Progenitor cell of endocrine pancreas (in vitro differentiated cells): ENCODE data around the gene SLC40A1. TPM values are rescaled to one million over a fixed set of nuclear protein-coding genes. Genes with fewer than 3 reads are reported as not detected.

Experiments used
- DNase-seq: peaks from one replicate; pipeline ENCODE4 v3.0.0; 2021; ENCODE audit warnings: low spot score; ENCODE audit not compliant: unreplicated experiment
- H3K27ac Mint-ChIP-seq: 2 replicates; pipeline ENCODE4 v1.8.0; 2021; ENCODE audit warnings: mild to moderate bottlenecking, moderate library complexity, mixed read lengths
- H3K27me3 Mint-ChIP-seq: 2 replicates; pipeline ENCODE4 v1.8.0; 2021; ENCODE audit warnings: mixed read lengths
- H3K36me3 Mint-ChIP-seq: 2 replicates; pipeline ENCODE4 v1.8.0; 2022; ENCODE audit warnings: mixed read lengths; ENCODE audit not compliant: insufficient read depth
- H3K4me1 Mint-ChIP-seq: 2 replicates; pipeline ENCODE4 v1.8.0; 2021; ENCODE audit warnings: low read depth, mixed read lengths
- H3K4me3 Mint-ChIP-seq: 2 replicates; pipeline ENCODE4 v1.8.0; 2021; ENCODE audit warnings: low read depth, mild to moderate bottlenecking, moderate library complexity, mixed read lengths
- H3K9me3 Mint-ChIP-seq: 2 replicates; pipeline ENCODE4 v1.8.0; 2021; ENCODE audit warnings: low read depth, mixed read lengths
- total RNA-seq: library from RNA; stranded (reverse); gene quantifications from 2 replicates; pipeline ENCODE4 v1.2.1, GENCODE V29; 2021
- TF ChIP-seq, protein P1 (sequence below): fragments of 200-600 bp; sonication (generic); IDR thresholded peaks from one replicate; pipeline ENCODE4 v1.5.0; 2021; ENCODE audit warnings: antibody characterized with exemption, mild to moderate bottlenecking; ENCODE audit not compliant: unreplicated experiment

The SLC40A1 gene
- total RNA-seq, 1 donor from 2014 or later = 14.6 TPM

DNA sequence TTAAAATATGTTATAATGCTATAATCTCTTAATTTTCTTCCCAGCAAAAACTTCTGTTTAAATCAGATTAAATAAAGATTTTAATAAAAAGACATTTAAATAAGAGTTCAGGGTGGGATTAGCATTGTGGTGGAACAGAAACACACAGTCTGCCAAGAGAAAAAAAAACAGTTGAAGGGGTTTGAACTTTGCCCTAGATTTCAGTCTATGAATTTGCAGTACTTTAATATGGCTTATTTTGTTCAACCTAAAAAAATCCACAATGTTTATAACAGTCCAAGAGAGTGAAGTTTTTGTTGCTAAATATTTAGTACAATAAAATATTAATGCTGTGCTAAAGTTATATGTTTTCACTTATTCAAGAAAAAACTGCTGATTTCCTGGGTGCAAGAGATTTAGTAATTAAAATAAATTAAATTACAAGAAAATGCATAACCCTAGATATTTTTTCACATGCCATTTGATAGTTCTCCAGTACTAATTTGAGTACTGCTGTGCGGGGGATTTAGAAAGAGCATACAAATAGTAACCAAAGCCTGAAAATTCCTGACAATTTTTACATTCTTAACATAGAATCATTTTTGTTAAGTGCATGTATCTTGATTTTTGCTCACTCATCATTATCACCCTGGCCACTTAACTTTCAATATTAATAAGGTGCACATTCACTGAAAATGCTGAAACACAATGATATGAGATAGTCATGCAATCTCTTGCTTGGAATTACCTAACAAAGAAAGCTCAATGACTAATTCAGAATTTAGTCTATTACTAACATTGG is 52.6 kb downstream of the SLC40A1 start:
- H3K36me3 Mint-ChIP-seq = no peaks in the 10 kb centered on the region
- DNase-seq = no peak
- H3K4me1 Mint-ChIP-seq = peaks cover 2% of the 10 kb centered on the region
- H3K27ac Mint-ChIP-seq = no peak overlapping the region
- TF ChIP-seq, protein P1, sequence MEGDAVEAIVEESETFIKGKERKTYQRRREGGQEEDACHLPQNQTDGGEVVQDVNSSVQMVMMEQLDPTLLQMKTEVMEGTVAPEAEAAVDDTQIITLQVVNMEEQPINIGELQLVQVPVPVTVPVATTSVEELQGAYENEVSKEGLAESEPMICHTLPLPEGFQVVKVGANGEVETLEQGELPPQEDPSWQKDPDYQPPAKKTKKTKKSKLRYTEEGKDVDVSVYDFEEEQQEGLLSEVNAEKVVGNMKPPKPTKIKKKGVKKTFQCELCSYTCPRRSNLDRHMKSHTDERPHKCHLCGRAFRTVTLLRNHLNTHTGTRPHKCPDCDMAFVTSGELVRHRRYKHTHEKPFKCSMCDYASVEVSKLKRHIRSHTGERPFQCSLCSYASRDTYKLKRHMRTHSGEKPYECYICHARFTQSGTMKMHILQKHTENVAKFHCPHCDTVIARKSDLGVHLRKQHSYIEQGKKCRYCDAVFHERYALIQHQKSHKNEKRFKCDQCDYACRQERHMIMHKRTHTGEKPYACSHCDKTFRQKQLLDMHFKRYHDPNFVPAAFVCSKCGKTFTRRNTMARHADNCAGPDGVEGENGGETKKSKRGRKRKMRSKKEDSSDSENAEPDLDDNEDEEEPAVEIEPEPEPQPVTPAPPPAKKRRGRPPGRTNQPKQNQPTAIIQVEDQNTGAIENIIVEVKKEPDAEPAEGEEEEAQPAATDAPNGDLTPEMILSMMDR = no peak
- H3K27me3 Mint-ChIP-seq = no peaks in the 10 kb centered on the region
- no peaks in the 10 kb centered on the region for H3K9me3 Mint-ChIP-seq
- H3K4me3 Mint-ChIP-seq = no peak overlapping the region

DNA sequence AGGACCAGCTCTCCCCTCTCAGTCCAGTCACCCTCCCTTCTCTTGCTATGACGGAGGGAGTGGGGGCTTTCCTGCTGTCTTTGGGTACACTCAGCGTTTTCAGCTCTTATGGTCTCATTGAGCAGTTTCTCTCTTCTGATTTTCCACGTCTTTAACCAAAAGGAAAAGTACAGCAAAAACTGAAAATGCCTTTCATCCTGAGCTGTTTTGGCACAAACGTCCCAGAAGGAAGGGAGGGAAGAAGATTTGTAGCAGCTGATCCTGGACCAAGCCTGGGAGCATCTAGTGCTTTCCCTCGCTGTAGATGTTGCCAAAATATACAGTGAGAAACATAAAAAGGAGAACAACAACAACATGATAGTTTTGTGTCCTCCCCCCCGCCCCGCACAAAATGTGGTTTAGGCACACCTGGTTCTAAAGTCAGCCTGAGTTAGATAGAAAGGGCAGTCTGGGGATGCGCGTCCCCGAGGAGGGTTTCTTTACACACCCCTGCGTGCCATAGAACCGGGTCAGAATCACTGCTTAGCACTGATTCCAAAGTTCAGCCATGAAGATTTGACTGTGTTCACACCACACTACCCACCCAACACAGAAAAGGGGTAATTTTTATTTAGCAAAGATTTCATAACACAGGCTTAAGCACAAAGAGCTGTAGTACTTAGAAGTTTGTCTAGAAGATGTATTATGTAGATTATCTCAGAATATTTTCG is 53.4 kb downstream of the SLC40A1 start:
- Mint-ChIP-seq H3K36me3 (no peaks in the 10 kb centered on the region), H3K4me1 (peaks cover 7% of the 10 kb centered on the region), H3K9me3 (no peaks in the 10 kb centered on the region), H3K4me3 (no peak overlapping the region), H3K27me3 (no peaks in the 10 kb centered on the region), H3K27ac (no peak overlapping the region)
- TF ChIP-seq, protein P1 = no peak
- DNase-seq = no peak

DNA sequence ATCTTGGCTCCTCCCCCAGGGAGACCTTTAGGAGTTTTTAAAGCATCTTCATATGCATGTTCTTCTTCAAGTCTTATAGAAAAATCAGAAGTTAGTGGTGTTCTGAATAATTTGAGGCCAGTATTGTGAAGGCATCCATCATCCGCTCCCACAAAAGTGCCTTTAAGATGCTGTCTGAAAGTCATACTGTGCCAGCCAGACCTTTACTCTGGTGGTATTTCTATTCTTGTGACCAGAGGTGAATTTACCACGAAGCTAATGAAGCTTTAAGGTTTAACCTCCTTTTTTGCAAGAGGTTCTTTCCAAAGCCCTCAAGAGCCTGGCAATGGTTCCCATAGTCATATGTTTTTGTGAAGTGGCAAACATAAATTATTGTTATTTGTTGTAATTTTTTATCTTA is 54.3 kb downstream of the SLC40A1 start:
- Mint-ChIP-seq H3K4me1 (peaks cover 9% of the 10 kb centered on the region), H3K36me3 (no peaks in the 10 kb centered on the region)
- DNase-seq = no peak

DNA sequence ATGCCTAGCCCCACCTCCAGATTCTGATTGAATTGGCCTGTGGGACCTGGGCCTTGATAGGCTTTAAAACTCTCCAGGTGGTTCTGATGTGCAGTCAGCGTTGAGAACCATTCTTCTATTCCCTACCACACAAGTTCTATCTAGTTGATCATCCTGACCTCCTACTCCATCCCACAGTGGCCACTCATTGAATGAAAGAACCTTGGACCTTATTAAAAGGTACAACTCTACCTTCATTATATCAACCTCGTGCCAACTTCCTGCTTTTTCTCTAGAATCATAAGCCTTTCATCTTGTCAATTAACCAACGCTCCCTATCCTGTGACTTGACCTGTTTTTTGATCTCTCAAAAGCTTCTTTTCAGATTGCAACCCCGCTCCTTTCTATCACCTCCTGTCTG is 55.8 kb downstream of the SLC40A1 start:
- H3K4me3 Mint-ChIP-seq = no peak overlapping the region

More for the DNA sequence above, 54.3 kb downstream of the SLC40A1 start:
- TF ChIP-seq, protein P1 = no peak
- Mint-ChIP-seq H3K4me3 (no peak overlapping the region), H3K27me3 (no peaks in the 10 kb centered on the region), H3K9me3 (no peaks in the 10 kb centered on the region), H3K27ac (no peak overlapping the region)

More for the DNA sequence above, 55.8 kb downstream of the SLC40A1 start:
- Mint-ChIP-seq H3K9me3 (no peaks in the 10 kb centered on the region), H3K4me1 (peaks cover 9% of the 10 kb centered on the region), H3K27me3 (no peaks in the 10 kb centered on the region), H3K36me3 (no peaks in the 10 kb centered on the region), H3K27ac (no peak overlapping the region)
- no peak for DNase-seq
- TF ChIP-seq, protein P1 = no peak
